HG02610 (cell line): ENCODE measurements around the gene TNFRSF8.
A peak's percentile ranks its signal among the peaks of the same experiment; 100 is the strongest.

ENCODE experiments used
- ATAC-seq: cut with Tn5 transposase; IDR thresholded peaks from one replicate; pipeline ENCODE4 v1.9.1; 2021; ENCODE audit warnings: mild to moderate bottlenecking, moderate library complexity; ENCODE audit not compliant: unreplicated experiment

The TNFRSF8 gene

DNA sequence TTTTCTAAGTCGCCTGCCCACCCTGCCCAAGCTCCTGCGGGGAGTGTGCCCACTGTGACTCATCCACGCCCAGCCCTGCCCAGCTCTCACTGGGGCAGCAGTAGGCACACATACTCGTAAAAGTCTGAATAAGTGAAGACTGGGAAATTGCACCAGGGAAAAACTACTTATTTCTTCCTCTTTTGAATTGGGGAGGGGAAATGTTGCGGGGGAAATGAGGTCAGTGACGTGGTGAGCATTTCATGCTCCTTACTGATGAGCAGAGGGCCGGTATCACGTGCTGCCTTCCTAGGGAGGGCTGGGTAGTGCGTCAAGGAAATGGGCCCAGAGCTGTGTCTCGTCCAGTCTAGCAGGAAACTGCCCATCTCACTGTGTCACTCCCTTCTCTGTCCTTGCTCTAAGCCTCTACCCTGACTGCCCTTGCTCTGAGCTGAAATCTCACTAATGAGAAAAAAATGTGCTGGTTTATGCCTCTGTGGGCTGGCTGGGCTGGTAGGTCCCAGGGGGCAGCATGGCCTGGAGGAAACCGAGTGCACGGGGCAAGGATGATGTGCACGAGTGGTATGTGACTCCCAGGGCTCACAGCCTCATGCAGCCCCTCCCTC lies 90.2 kb downstream of the TNFRSF8 start:
- no peak for ATAC-seq

DNA sequence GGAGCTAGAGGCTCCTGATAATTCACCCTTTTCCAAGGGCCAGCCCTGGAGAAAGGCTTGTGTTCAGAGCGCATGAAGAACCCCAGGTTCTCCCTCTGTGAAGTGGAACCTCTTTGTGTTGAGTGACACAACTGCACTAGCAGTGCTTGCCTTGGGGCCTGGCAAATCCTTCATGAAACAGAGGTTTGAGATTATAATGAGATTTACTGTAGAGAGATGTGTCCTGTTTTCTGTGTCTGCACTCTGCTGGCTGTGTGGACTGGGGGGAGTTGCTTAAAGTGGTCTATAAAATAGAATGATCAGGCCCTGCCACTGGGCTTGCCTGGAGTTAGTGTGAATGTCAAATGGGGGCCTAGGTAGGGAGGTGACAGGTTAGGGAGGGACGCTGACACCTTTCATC lies 92.2 kb downstream of the TNFRSF8 start:
- no peak for ATAC-seq

DNA sequence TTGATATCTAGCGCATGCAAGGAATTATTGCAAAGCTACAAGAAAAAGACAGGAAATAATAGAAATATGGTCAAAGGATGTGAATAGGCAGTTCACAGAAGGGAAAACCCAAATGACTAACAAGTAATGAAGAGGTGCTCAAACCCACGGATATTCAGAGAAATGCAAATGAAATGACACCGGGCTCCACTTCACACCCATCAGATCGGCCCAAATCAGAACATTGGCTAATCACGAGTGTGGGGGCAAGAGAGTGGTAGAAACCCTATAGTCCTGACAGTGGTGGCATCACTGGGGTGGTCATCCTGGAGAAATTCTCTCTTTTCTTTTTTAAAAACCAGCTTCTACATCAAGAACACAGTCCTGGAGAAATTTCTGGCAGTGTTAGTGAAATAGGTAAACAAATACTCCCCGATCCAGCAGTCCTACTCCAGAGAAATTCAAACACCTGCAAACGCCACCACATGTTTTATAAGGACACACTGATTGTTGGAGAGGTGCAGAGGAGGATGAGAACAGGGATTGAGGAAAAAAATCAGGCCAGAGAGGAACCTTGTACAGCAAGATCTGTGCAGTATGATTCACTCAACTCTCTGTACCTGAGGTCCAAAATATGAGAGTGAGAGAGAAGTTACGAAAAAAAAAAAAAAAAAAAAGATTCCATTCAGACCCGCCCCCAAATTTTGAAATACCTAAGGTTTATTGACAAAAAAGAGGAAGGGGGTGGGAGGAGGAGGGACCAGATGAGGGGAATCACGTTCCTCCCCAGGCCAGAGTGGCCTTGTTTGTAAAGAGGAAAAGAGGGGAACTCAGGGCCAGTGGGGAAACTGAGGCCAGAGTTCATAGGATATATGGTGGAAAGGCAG lies 94.5 kb downstream of the TNFRSF8 start:
- peak; percentile 30 for ATAC-seq

DNA sequence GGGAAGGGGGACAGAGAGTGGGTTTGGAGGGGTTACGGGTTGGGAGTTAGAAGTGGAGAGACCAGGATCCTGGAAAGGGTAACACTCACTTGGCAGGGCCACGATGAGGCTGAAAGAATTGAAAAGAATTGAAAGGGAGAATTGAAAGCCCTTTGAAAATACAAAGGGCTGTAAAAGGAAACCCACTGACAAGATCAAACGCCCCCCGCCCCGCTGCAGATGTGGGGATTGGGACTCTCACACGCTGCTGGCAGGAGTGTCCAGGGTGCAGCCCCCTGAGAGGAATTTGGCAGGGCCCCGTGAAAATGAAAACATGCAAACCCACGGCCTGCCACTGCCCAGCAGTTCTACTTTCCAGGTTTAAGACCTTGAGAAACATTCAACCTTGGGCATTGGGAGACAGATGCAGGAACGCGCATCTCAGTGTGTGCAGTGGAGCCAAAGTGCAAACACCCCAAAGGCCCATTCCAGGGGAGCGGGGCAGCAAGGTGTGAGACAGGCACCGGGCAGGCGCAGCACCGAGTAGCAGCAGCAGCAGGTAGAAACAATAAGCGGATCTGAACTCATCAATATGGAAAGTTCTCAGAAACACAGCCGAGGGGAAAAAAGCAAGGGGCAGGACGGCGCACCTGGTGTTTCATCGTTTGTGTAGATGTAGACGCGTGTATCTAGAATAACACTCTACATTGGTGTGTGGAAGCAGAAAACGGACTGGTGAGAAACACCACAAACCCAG lies 95.4 kb downstream of the TNFRSF8 start:
- no peak for ATAC-seq

DNA sequence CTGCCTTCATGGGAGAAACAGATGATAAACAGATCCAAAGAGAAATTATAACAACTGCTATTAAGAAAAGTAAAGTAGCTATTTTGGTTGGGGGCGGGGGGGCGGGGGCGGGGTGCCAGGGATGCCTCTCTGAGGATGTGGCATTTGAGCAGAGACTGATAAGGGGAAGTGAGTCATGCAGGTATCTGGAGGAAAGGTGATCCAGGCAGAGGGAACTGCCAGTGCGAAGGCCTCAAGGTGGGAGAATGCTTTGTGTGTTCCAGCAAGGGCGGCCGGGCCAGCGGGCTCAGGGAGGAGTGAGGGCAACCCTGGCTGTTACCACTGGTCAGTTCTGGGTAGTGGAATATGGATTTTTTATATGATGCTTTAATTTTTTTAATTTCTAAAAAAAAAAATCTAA lies 96.7 kb downstream of the TNFRSF8 start:
- ATAC-seq, result no peak

DNA sequence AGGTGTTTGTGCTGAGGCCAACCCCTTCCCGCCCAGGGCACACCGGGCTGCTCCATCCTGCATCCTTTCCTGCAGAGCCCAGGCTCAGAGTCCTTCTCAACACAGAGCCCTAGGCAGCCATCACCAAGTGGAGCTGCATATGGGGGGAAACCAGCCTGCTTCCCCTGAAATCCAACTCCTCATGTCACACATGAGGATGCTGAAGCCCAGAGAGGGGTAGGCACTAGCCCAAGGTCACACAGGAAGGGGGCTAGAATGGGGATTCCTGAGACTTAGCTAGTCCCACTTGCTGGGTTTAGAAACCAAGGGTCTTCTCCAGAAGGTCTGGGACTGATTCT lies 98.2 kb downstream of the TNFRSF8 start:
- ATAC-seq, result no peak

DNA sequence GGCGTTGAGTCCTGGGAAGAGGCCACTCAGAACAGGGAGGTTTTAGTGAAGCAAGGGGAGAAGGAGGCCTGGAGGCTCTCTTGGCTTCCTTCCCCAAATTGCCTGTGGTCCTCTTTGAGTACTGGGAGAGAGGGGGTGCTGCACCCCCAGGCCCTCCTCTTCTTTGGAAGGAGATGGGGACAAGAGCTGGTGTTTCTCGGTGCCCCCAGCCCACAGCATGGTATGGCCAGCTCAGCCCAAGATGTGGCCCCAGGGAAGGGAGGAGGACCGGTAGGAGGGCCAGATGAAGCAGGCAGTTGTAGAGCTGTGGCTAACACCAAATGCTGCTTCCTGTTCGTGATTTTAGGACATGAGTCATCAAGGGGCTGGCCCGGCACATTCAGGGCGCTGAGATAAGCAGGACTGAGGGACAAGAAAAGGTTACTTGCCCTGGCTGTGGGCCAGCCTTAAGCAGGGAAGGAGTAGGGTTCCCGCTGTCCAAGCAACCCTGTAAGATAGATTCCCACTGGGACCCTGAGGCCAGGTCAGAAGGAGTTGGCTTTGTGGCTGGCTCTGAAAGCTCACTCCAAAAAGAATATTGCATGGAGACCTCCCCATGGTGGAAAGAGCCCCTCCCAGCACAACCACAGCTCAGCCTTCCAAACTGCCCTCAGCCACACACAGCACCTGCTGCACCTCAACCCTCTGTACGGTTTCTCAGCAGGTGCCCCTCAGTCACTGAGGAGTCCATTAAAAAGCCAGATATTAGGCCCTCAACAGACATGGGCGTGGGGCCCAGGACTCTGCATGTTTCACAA lies 98.8 kb downstream of the TNFRSF8 start:
- ATAC-seq, result peak; percentile 73

DNA sequence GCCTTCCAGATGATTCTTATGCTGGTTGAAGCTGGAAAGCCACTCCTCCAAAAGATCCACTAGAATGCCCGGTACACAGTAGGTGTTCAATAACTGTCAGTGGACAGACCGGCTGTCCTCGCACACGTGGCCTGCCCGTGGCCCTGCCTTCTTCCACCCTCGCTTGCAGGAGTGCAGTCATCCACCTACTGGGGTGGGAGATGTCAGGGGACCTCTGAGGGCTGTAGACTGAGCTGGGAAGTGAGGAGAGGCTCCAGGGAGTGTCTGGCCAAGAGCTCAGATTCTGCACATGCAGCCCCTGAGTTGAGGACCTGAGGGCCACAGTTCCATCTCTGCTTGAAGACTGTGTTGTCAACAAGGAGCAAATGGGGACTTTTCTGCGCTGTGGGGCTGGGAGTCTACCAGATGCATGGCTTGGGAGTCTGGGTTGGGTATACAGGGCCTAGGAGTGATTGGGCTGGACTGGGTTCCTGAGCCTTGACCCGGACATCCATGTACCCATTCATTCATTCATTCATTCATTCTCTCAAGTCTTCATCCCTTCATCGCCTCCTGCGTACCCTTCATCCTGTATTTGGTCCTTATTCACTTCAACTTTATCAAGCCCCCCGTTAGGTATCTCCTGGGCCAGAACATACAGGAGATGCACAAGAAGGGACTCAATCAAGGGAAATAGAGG lies 99.5 kb downstream of the TNFRSF8 start:
- ATAC-seq, result no peak

DNA sequence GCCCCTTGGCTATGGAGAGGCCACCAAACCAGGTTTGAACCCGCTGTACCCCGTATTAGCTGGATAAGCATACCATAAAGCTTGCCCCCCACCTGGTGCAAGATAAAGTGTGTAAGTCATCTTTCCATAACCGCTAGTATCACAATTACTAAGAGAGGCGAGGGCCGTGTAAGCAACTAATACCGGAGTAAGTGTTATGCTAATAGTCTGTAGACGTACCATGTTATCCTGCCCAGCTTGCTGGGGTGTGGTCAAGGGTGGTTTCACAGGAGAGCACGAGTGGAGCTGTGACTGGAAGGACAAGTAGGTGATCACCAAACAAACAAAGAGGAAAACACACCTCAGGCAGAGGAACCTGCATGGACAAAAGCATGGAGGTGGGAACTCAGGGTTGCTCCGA lies 100.1 kb downstream of the TNFRSF8 start:
- ATAC-seq, result no peak

DNA sequence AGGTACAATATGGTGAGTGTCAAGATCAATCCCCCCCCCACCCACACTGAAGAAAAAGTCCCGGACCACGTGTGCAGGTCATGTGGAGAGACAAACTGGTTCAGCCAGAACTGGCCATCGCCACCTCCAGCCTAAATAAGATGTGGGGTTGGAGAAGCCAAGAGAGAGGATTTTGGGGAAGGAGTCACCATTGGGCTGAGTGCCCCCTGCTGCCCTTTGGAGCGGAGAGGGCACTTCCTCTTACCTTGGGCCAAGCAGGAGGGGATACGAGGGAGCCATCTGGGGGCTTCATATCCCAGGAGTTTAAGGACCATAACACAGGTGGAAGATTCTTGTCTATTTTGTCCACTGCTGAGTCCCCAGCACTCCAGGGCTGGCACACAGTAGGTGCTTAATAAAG lies 101.1 kb downstream of the TNFRSF8 start:
- no peak for ATAC-seq

DNA sequence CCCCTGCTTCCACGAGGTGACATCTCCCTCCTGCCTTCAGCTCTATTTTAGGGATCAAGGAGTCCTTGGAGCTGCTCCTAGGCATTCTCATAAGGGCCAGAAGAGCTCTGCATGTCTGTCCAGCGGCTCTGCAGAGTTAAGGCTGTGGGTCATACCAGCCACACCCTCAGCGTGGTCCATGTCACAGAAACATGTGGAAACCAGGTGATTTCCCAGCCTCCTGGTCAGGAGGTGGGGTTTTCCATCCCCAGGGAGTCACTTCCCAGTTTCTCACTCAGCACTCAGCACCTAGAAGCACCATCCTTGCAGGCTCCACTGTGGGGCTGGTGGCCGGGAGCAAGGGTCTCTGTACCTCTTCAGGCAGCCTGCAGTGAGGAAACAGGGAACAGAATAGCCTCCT lies 102.2 kb downstream of the TNFRSF8 start:
- ATAC-seq, result no peak

DNA sequence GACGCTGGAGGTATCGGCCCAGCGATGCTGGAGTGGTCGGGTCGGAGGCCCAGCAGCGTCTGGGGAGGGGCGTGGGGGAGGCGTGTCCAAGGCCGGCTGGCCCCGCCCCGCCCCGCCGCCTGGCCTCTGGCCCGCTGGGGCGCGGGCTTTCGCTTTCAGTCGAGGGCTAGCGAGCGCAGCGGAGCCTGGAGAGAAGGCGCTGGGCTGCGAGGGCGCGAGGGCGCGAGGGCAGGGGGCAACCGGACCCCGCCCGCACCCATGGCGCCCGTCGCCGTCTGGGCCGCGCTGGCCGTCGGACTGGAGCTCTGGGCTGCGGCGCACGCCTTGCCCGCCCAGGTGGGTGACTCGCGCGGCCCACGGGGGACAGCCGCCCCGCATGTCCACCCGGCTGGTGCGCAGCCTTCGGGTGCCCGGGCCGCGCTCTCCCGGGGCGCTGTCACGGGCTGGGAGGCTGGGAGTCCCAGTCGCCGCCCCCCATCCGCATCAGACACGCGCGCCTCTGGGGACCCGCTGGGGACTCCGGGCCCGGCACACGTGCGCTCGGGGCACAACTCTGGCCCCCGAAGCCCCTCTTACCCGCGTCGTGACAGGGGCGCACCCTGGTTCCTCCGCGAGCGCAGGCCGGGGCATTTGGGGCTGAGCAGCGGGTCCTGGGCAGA lies 103.9 kb downstream of the TNFRSF8 start, which contains the start of gene TNFRSF1B:
Gene TNFRSF1B (plus strand): TSS at position 158 of the 659 bp plus-strand sequence. CDS start 101 bp downstream, at position 259.
- ATAC-seq, result no peak

DNA sequence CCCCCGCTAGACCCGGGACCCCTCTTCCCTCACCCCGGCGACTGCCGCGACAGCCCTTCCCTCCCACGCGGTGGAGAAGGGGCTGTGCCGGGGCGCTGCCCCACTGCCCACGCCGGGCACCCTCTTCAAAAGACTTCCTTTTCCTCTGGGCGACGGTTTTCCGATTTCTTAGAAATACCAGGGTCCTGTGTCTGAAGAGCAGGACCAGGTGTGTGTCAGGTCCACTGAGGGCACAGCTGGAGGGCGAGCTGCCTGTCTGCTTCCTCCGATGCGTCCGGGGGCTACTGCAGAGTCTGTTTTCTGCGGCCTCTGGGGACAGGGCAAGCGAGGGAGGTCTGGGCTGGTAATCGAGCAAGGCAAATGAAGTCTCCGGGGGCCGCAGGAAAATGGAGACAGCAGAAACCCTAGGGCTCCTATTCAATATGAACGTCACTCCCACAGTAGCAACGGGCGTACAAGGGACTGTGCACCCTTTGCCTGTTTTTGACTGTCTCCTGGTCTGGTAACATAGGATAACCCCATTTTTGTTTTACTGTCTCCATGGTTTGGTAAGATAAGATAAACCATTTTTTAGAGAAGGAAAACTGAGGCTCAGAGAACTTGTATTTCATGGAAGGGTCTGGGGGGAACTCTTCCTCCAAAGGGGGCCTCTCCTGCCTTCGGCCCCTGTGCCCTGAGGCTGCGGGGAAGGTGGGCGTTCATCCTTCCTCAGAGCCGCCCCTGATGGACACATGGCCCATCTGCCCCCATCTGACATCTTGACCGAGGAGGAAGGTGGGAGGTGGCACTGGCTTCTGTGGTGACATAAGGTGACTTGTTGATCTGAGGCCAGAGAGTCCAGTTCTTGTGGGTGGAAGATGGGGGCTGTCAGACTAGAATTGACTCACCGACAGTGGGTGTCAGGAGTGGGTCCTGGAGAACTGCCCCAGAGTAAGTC lies 104.7 kb downstream of the TNFRSF8 start:
- no peak for ATAC-seq

DNA sequence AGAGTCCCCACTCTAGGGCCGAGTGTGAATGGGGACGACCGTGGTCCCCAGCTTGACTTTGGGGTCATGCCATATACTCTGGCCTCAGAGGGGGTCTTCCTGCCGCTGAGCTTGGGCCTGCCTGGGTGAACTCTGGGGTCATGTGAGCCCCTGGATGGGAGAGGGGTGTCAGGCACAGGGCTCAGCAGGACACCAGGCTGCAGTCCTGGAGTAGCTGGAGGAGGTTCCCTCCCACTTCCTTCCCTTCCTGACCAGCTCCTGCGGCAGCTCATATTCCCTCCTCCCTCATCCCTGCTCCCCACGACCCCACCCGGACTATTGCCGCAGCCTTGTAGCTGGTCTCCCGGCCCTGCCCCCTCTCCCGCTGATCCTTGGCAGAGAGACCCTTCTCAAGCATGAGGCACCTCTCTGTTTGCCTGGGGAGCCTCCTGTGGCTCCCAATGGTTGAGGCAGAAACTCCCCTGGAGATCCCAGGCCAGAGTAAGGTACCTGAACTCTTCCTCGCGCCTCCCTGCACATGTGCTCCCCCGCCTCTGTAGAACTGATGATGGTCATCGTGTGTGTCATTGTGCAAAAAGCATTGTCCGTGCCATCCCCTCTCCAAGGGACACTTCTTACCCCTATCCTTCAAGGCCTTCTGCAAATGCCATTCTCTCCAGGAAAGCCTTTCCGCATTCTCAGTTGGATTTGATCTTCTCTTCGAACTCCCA lies 105.5 kb downstream of the TNFRSF8 start:
- no peak for ATAC-seq

DNA sequence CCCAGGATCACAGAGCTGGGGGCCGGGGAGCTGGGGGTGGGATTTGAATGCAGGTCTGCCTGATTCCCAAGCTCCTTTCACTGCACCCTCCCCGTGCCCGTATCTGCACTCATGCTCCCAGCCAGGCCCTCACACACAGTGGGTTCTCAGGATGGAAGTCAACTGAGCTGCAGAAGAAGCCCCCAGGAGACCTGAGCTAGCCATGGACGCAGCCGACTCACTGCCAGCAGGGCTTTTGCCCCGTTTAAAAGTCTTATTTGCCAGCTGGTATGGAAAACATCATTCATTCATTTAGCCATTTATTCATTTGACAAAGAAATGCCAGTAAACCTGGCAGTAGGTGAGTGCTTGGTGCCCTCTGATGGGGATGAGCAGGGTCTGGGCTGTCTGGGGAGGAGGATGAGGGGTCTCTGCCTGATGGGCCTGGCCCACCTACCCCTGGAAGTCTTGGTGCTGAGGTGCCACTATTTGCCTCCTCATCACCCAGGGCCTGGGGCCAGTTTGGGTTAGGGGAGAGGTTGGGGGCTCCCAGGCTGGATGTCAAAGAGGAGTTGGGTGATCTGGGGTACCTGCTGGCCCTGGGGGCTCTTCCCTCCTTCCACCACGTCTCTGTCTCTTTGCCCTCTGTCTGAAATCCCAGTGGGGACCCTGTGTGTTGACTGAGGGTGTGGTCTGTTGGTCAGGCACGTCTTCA lies 106.5 kb downstream of the TNFRSF8 start:
- no peak for ATAC-seq

DNA sequence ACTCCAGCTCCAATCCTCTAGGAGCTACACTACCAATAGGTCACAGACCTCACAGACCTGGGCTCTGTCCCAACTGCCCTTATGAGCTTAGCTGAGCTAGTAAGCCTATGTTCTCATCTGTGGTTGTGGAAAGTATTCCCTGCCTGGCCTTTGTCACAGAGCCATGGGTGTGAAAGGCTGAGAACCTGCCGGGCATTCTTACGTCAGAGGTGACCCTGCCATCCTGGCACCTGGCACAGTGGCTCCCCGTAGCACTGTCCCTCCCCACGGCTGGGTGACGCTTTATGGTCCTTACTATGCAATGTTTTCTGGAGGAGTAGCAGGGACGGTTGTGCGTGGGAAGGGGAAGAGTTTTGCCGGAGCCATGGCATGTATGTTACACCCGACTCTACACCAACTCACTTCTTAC lies 107.2 kb downstream of the TNFRSF8 start:
- ATAC-seq, result no peak

DNA sequence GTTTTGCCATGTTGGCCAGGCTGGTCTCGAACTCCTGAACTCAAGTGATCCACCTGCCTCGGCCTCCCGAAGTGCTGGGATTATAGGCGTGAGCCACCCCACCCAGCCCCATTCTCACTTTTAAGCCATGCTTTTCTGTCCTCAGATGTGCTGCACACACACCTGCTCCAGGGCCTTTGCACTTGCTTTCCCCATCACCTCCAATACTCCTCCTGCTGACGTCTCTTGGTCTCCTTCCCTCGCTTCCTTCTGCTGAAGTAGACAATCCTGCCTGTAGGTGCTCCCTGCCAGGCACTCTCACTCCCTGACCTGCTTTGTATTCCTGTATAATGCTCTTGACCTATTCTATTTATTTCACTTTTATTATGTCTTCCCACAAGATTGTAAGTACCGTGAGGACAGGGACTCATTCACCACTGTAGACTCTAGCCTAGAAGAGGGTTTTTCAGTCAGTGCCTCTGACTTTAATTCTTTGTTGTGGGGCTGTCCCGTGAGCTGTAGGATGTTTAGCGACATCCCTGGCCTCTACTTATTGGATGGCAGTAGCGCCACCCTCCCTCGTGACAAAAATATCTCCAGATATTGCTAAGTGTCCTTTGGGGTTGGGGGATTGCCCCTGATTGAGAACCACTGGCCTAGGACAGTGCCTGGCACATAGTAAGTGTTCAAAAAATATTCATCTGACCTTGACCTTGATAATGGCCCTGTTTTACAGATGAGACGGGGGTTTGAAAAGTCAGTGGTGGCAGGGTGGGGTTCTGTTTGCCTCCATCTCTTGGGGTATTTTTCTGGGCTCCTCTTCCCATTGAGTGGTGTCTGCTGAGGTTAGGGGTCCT lies 108.3 kb downstream of the TNFRSF8 start:
- no peak for ATAC-seq
